HG03066 (cell line): ENCODE data around the gene SIGLEC7.
"Not testable (repeated sequence)": the region's sequence is repeated elsewhere in the genome, so short reads cannot be mapped to it uniquely, and the experiment has no call there.

Experiments used
- ATAC-seq: cut with Tn5 transposase; IDR thresholded peaks from one replicate; pipeline ENCODE4 v1.9.1; 2021; ENCODE audit warnings: low read depth; ENCODE audit not compliant: unreplicated experiment

Gene SIGLEC7

GRCh38 chr19:51137792-51138425 lies 4.2 kb upstream of the SIGLEC7 start:
- no peak for ATAC-seq

- ATAC-seq: no peak
Measured at GRCh38 chr19:51138549-51138979, 3.5 kb upstream of the SIGLEC7 start.

DNA sequence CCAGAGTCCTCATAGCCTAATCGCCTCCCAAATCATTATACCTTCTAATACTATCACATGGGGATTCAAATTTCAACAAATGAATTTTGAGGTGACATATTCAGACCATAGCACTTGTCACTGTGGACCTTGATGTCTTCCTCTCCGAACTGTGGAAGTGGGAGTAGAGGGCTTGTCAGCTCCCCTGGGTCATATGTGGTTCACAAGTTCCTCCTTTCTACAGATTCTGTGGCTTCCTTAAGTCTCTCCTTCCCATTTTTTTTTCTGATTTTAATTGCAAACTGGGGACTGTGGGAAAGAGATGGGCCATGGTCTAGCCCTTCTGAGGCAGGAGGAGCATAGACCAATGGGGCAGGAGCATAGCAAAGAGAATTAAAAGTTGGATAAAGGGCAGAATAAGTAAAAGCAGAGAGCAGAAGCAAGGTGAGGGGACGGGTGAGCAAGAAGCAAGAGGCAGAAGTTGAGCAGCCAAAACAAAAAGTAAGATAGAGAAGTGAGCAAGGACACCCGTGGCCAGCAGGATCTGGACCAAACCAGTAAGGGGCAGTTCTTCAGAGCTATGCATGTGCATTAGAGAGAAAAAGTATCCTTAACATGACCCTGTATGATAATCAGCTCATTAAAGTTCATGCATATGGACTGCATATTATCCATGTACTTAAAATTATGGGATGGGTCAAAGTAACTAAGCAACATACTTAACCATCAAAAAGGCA lies 2.6 kb upstream of the SIGLEC7 start:
- ATAC-seq: no peak

DNA sequence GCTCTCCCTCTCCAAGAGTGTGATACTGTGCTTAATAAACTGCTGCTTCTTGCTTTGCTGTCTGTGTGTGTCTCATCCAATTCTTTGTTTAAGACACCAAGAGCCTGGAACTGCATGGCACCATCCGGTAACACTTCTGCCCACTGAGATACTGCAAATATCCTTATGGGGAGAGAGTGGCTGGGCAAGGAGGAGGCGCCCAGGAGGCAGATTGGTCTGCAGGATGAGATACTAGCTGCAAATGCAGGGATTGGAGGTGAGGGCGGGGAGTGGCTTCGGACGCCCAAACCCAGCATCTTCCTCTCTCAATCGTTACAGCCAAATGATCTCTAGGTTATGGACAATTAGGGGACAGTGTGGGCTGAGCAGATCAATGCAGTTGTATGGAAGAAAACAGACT lies 1.7 kb upstream of the SIGLEC7 start:
- no peak for ATAC-seq

- no peak for ATAC-seq
Measured at GRCh38 chr19:51141181-51141580, 920 bp upstream of the SIGLEC7 start.

DNA sequence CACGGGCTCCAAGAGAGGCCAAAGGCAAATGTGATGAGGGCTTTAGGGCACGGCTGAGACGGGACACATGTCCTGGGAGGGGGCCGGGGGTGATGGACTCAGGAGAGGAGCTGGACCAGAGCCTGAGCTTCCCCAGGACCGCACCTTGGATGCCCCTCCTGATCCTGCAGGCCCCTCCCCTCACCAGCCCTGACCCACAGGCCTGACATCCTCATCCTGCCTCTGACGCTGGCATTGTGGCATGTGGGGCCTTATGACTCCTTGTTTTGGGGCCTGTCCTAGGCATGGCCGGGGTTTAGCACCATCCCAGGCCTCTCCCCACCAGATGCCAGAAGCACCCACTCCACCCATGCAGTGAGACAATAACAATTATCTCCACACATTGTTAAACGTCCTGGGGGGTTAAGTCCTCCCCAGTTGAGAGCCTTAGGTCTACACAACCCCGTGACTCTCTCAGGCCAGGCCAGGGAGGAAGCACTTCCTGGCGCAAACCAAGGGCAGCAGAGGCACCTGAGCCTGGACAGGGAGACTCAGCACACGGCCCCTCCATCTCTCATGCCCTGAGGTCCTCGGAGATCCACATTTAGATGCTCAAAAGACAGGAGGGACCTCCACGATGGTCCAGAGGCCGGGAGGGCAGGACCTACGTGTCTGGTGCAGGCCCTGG lies 841 bp downstream of the SIGLEC7 start:
- ATAC-seq: not testable (repeated sequence)

GRCh38 chr19:51143486-51143885 lies 1.4 kb downstream of the SIGLEC7 start:
- no peak for ATAC-seq

GRCh38 chr19:51144482-51145045 lies 2.5 kb downstream of the SIGLEC7 start:
- ATAC-seq: no peak

- ATAC-seq: no peak
Measured at GRCh38 chr19:51145916-51146493, 3.9 kb downstream of the SIGLEC7 start.

GRCh38 chr19:51146751-51147150 lies 4.7 kb downstream of the SIGLEC7 start:
- no peak for ATAC-seq

- no peak for ATAC-seq
Measured at GRCh38 chr19:51147663-51148062, 5.6 kb downstream of the SIGLEC7 start.

GRCh38 chr19:51148580-51148979 lies 6.5 kb downstream of the SIGLEC7 start:
- no peak for ATAC-seq

- no peak for ATAC-seq
Measured at GRCh38 chr19:51150627-51151026, 8.5 kb downstream of the SIGLEC7 start.

GRCh38 chr19:51156710-51157109 lies 14.6 kb downstream of the SIGLEC7 start:
- no peak for ATAC-seq

- no peak for ATAC-seq
Measured at GRCh38 chr19:51157265-51157664, 15.2 kb downstream of the SIGLEC7 start.

- ATAC-seq: no peak
Measured at GRCh38 chr19:51158474-51159129, 16.5 kb downstream of the SIGLEC7 start.

GRCh38 chr19:51159656-51160055 lies 17.6 kb downstream of the SIGLEC7 start:
- no peak for ATAC-seq

DNA sequence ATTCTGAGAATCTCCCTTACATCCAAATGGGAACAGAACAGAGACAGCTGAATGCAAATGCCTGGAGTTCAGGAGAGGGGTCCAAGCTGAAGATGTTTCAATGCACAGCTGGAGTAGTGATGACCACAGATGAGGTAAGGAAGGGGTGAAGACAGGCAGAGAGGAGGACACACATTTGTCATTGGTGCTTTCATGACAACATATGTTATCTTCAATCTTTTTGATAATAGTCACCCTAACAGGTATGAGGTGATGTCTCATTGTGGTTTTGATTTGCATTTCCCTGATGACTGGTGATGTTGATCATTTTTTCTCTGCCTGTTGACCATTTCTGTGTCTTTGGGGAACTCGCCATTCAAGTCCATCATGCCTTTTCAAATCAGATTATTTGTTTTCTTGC lies 19.2 kb downstream of the SIGLEC7 start:
- ATAC-seq: no peak

- ATAC-seq: no peak
Measured at GRCh38 chr19:51161867-51162496, 19.9 kb downstream of the SIGLEC7 start.

GRCh38 chr19:51163257-51163656 lies 21.2 kb downstream of the SIGLEC7 start:
- no peak for ATAC-seq
